C1 segment of cervical spinal cord (tissue), 14 donors: ENCODE measurements around the gene GALNT2.

ENCODE experiments used
- DNase-seq, 14 donors: peaks; one replicate each; lab custom pipeline; 2025; lab: John Stamatoyannopoulos, UW

GALNT2 gene

GRCh38 chr1:230276401-230276800 lies 209.4 kb downstream of the GALNT2 start:
- no peak for DNase-seq

- peak in 1 of 14 donors; percentile 26 for DNase-seq
These were observed 210.4 kb downstream of the GALNT2 start for GRCh38 chr1:230277201-230278025.

- no peak for DNase-seq
These were observed 211.3 kb downstream of the GALNT2 start for GRCh38 chr1:230278376-230278775.

DNA sequence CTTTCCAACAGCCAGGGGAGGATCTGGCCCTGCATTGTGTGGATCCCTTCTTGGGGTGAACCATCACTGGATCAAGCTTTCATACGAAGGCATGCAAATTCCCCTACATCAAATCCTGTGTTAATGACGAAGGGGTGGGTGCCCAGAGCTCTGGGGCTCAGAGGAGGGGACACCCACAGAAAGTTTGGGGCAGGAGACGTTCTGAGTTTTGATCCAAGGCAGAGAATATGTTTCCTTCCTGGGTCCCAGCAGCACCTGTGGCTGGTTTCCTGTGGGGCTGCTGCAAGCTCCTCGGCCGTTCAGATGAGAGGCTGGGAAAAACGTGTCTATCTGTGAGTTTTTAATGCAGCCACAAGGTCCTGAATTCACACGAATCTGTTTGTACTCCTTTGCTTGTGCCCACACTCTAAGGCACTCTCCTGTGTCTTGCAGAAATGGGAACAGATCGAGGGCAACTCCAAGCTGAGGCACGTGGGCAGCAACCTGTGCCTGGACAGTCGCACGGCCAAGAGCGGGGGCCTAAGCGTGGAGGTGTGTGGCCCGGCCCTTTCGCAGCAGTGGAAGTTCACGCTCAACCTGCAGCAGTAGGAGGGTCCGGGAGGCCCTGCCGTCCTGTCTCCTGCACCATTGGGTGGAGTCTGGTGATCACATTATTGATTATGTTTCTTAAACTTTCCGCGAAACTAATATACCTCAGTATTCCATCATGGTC lies 212.0 kb downstream of the GALNT2 start:
- no peak for DNase-seq

- DNase-seq: no peak
These were observed 212.5 kb downstream of the GALNT2 start for GRCh38 chr1:230279583-230279945.

DNA sequence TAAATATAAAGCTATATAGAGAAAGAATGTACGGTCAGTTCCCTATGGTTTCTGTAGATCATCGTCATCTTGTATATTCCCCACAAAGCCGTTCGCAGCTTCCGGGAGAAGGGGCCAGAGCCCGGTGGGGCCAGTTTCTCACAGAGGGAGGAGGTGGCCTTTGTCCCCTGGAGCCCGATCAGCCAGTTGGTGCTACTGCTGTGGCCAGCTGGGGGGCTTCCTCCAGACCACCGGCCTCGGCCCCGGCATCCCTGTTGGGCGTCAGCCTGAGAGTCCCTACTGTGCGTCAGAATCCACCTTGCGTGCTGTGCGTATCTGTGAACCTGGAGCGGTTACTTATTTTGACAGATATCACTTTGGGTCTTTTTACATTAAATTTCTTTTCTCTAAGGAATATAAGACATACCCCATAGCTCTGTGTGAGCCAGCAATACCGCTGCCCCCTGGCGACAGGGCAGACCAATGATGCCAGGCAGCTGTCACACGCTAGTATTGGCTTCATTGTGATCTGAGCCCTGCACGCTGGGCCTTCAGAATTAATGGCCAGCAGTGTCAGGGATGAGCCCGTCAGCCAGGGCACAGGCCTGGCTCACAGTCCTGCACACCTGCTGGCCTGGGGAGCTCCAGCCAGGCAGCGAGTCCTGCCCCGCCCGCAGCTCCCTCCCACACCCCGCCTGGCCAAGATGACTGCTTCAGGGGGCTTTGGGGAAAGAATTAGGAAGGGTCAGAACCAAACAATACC lies 213.2 kb downstream of the GALNT2 start:
- peak in 1 of 14 donors; percentile 27 for DNase-seq

- no peak for DNase-seq
These were observed 213.9 kb downstream of the GALNT2 start for GRCh38 chr1:230280906-230281413.

DNA sequence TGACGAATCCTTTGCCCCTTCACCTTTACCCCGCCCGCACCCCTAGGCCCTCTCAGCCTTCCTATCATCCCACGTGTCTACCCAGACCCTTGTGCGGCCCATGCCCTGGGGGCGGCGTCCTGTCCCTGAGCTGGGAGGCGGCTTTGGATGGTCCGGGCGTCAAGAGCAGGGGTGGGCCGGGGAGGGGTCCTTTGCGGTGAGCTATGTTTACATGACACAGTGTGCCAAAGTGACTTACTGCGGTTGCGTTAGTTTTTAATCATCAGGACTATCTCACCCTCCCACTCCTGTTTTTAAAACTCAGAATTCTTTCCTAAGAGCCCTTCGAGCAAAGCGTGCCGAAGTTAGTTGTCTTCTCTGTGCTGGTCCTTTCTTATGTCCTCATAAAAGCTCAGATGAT lies 214.5 kb downstream of the GALNT2 start:
- no peak for DNase-seq

- no peak for DNase-seq
These were observed 215.1 kb downstream of the GALNT2 start for GRCh38 chr1:230282157-230282556.

DNA sequence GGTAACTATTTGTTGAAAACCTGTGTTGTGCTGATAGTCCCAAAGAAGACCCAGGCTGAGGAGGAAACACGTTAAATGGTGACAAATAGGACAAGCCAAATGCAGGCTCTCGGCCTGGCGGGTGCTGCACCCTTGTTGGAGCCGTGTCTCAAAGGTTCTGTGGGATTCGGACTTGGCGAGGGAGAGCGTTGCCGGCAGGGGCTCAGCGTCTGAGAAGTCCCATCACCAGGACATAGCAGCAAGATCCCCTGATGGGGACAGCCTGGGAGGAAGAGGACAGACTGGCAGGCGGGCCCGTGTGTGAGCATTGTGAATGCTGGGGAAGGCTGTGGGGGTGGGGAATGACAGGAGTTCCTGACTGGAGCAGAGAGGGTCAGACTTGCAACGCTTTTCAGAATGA lies 216.6 kb downstream of the GALNT2 start:
- DNase-seq: no peak

DNA sequence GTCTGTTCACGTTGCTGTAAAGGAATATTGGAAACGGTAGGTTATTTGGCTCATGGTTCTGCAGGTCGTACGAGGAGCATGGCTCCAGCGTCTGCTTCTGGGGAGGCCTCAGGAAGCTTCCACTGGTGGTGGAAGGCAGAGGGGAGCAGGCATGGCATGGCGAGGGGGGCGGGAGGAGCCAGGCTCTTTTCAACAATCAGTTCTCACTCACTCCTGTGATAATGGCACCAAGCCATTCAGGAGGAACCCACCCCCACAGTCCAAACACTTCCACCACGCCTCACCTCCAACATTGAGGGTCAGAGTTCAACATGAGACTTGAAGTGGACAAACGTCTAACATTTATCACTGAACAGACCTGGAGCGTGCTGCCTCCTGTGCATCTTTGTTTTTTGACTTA lies 217.9 kb downstream of the GALNT2 start:
- DNase-seq: no peak

DNA sequence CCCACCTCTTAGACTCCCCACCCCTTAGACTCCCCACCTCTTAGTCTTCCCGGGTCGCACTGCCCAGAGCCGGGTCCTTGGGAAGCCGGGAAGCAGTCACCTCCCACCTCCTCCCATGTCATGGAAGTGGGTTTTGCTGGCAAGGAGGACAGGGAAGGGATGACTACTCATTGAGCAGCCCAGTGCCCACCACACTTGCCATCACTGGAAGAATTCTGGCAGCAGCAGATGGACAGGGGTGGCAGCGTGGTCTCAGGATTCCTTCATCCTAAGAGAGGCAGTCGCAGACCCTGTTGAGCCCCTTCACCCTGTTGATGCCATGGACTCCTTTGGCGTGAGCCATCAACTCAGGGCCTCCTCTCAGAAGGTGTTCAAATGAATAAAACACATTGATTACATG lies 218.3 kb downstream of the GALNT2 start:
- no peak for DNase-seq

DNA sequence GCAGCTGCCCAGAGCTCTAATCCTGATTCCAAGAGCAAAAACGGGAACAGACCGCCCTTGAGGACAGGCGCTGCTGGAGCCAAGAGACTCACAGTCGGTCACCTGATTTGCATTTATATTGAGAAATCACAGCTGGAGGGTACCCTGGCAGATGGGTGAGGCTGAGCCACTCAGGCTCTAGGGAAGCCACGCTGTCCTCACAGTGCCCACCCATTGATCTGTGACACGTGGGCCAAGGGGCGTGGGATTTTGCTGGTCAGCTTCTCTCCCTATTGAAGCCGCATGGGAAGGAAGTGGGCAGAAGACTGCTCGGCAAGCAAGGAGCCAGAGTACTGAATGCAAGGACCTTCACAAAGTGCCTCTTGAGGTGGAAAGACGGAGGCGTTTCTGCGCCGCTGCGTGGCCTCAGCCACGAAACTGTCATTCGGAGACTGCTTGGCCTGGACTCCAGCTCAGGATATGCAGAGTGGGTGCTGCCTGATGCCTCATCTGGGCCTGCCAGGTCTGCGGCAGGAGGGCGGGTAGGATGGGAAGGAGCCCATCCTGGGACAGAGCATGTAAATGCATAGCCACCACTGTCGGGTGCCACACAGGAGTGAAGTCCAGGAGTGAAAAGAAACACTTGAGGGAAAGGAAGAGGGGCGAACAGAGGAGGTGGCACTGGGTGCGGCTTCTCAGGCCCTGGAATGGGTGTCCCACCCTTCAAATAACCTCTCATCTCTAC lies 219.3 kb downstream of the GALNT2 start:
- no peak for DNase-seq

- no peak for DNase-seq
These were observed 219.8 kb downstream of the GALNT2 start for GRCh38 chr1:230286890-230287269.

DNA sequence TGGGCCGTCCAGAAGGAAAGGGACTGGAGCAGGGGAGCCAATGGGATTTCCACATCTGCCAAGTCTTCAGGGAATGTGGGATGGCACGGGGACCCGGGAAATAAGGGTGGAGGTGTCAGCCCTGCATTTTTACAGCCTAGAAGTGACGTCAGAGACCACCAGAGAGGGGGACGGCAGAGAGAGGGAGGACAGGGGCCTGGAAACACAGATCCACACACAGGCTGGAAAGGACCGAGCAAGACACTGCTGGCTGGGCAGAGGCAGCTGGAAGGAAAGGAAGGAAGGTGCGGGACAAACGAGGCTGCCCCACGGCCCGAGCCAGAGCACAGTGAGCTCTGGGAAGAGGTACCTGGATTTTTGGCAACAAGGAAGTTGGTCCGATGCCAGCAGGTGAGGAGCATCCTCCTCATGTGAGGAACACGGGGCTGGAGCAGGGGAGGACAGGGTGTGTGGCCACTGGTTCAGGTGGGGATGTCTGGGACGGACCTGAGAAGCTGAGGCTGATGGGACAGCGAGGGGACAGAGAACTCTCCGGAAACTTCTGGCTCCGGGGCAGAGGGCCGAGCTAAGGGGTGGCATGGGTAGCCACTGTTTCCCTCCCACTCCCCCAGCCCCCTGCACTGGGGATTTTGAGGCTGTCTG lies 220.8 kb downstream of the GALNT2 start:
- no peak for DNase-seq

- DNase-seq: no peak
These were observed 221.8 kb downstream of the GALNT2 start for GRCh38 chr1:230288641-230289349.

GRCh38 chr1:230289350-230289644 lies 222.3 kb downstream of the GALNT2 start:
- no peak for DNase-seq

DNA sequence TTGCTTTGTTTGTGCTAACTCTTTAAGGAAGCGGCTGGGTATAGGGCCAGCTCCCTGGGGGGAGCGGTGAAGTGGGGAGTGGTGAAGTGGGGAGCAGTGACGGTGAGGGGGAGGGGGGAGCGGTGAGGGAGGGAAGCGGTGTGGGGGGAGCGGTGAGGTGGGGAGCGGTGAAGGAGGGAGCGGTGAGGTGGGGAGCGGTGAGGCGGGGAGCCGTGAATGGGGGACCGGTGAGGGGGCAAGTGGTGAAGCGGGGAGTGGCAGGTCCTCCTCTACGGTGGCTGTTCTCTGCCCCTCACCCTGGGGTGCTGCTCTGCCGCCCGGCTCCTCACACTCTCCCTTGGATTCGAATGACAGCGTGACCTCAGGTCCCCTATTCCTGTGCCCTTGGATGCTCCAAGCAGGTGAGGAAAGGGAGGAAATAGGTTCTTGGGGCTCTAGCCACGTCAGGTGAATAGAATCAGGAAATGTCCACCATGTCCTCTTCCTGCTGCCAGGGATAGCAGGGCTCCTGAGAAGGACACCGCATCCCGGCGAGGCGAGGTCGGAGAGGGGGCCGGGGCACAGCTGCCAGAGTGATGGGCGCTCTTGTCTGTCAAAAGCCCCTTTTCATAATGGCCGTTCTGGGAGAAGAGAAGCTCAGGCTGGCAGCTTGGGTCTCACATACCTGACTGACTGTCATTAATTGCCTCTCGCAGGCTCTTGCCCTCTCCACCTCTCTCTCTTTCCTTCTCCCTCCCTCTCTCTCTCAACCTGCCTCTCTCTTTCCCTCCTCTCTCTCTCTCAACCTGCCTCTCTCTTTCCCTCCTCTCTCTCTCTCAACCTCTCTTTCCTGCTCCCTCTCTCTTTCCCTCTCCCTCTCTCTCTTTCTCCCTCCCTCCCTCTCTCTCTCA lies 224.9 kb downstream of the GALNT2 start:
- DNase-seq: no peak

GRCh38 chr1:230292689-230293389 lies 225.8 kb downstream of the GALNT2 start:
- DNase-seq: peak in 1 of 14 donors; percentile 90
